HepG2 (cell line): Measurements from ENCODE around the gene KIRREL3. TPM values are rescaled to one million over a fixed set of nuclear protein-coding genes. Genes with fewer than 3 reads are reported as not detected.

ENCODE experiments used
- ATAC-seq: fragments of 200-7000 bp; cut with Tn5 transposase; 3 replicates; pipeline ENCODE4 v1.9.1; 2020; ENCODE audit warnings: mild to moderate bottlenecking, moderate library complexity
- BruUV-seq: library from RNA; stranded (reverse); fragments of 400-500 nt; replicated peaks from 2 replicates; lab custom pipeline; 2021; lab: Mats Ljungman, UMichigan
- CTCF ChIA-PET: fragments of 300-600 bp; formaldehyde crosslinking; extraction: SDS; loops from one replicate; lab custom pipeline; 2021; ENCODE audit warnings: low total read pairs, inconsistent platforms, low intra/inter-chr PET ratio; lab: Yijun Ruan, JAX
- POLR2A ChIA-PET: fragments of 350-600 bp; sonication (Branson Sonifier 250); formaldehyde crosslinking; loops from one replicate; lab custom pipeline; 2020; ENCODE audit warnings: antibody characterized with exemption, inconsistent platforms; lab: Yijun Ruan, JAX
- DNase-seq: peaks from one replicate; pipeline ENCODE4 v3.0.0-alpha.2; 2015; ENCODE audit warnings: low spot score
- FAIRE-seq: peaks from 3 replicates; lab custom pipeline; 2011; peaks lifted over from hg19 to GRCh38; lab: Jason Lieb, UNC
- H2AFZ ChIP-seq: one replicate; pipeline ENCODE4 v1.6.1; 2011; ENCODE audit warnings: low read length, inconsistent platforms
- H3K27ac ChIP-seq: fragments of 300-600 bp; 3 replicates; pipeline ENCODE4 v1.8.0; 2011; ENCODE audit warnings: mixed run types, mild to moderate bottlenecking, mixed read lengths, low read length, inconsistent platforms; ENCODE audit not compliant: insufficient read depth; ENCODE audit errors: extremely low read length
- H3K27me3 ChIP-seq, 2 experiments: fragments of 200-600 bp in 1 of 2; 2 replicates in 1 of 2; 3 replicates in 1 of 2; pipeline versions ENCODE4 v1.6.0 to v1.8.0; 2011; ENCODE audit warnings: low read length in 2 of 2, mild to moderate bottlenecking in 2 of 2, moderate library complexity in 2 of 2, inconsistent platforms in 1 of 2; ENCODE audit not compliant: insufficient read depth in 2 of 2, control insufficient read depth in 1 of 2
- H3K36me3 ChIP-seq, 2 experiments: fragments of 200-600 bp in 1 of 2; replicated peaks in 1 of 2; 2 replicates in 1 of 2; 3 replicates in 1 of 2; pipeline versions ENCODE4 v1.5.1 to v1.8.0; 2011; ENCODE audit warnings: low read length in 2 of 2, inconsistent platforms in 1 of 2; ENCODE audit not compliant: insufficient read depth in 2 of 2, control insufficient read depth in 1 of 2
- H3K4me1 ChIP-seq: 2 replicates; pipeline ENCODE4 v1.5.1; 2012; ENCODE audit warnings: low read length, inconsistent platforms; ENCODE audit not compliant: insufficient read depth
- H3K4me2 ChIP-seq: 2 replicates; pipeline ENCODE4 v1.6.0; 2011; ENCODE audit warnings: low read depth, low read length, inconsistent platforms
- H3K4me3 ChIP-seq, 3 experiments: fragments of 200-600 bp in 1 of 3; sonication (generic), shearing (Covaris generic) in 1 of 3; replicated peaks in 1 of 3; 2 replicates each; pipeline ENCODE4 v1.5.1; 2011 to 2016; ENCODE audit warnings: low read length in 3 of 3, inconsistent platforms in 2 of 3, low read depth in 2 of 3, mild to moderate bottlenecking in 2 of 3, control low read depth in 1 of 3, mixed read lengths in 1 of 3; ENCODE audit not compliant: insufficient read depth in 1 of 3
- H3K79me2 ChIP-seq: one replicate; pipeline ENCODE4 v1.6.1; 2011; ENCODE audit warnings: low read length, inconsistent platforms; ENCODE audit not compliant: insufficient read depth
- H3K9ac ChIP-seq: 2 replicates; pipeline ENCODE4 v1.6.0; 2011; ENCODE audit warnings: mild to moderate bottlenecking, low read depth, low read length, inconsistent platforms; ENCODE audit not compliant: insufficient read depth
- H3K9me3 ChIP-seq: 2 replicates; pipeline ENCODE4 v1.5.1; 2012; ENCODE audit warnings: mild to moderate bottlenecking, low read length
- H4K20me1 ChIP-seq: 2 replicates; pipeline ENCODE4 v1.6.0; 2011; ENCODE audit warnings: inconsistent platforms, mild to moderate bottlenecking, low read length, moderate library complexity; ENCODE audit not compliant: insufficient read depth
- AKAP8 ChIP-seq: sonication (generic); formaldehyde crosslinking; IDR thresholded peaks from 2 replicates; pipeline ENCODE4 v1.5.1; 2020; ENCODE audit warnings: mild to moderate bottlenecking, missing genetic modification reagents
- MAX ChIP-seq: IDR thresholded peaks from 2 replicates; pipeline ENCODE4 v1.6.1; 2012; ENCODE audit warnings: inconsistent platforms
- MIER2 ChIP-seq: IDR thresholded peaks from 2 replicates; pipeline ENCODE4 v1.6.1; 2016; ENCODE audit warnings: missing biosample characterization, missing genetic modification reagents
- MLLT10 ChIP-seq: sonication (generic); formaldehyde crosslinking; IDR thresholded peaks from 2 replicates; pipeline ENCODE4 v1.4.0; 2020; ENCODE audit warnings: missing genetic modification reagents
- REST ChIP-seq, 2 experiments: IDR thresholded peaks; 2 replicates each; pipeline ENCODE4 v1.6.1; 2011 to 2012; ENCODE audit warnings: low read length in 2 of 2, borderline replicate concordance in 1 of 2, low read depth in 1 of 2, mild to moderate bottlenecking in 1 of 2, moderate library complexity in 1 of 2
- THAP7 ChIP-seq: sonication (generic); formaldehyde crosslinking; IDR thresholded peaks from 2 replicates; pipeline ENCODE4 v1.8.1; 2023; ENCODE audit warnings: mild to moderate bottlenecking, missing genetic modification reagents
- ZNF292 ChIP-seq: sonication (generic); formaldehyde crosslinking; IDR thresholded peaks from 2 replicates; pipeline ENCODE4 v1.8.1; 2022; ENCODE audit warnings: mild to moderate bottlenecking, low read depth, missing genetic modification reagents, borderline replicate concordance
- WGBS: methylation state at CpG from one replicate; pipeline ENCODE4 v1.1.6; 2017; ENCODE audit warnings: low lambda C conversion rate; 5-methylcytosine and 5-hydroxymethylcytosine counted together
- in situ Hi-C: cut with HindIII; loops from 2 replicates; pipeline ENCODE4 v1.10.0; 2017; ENCODE audit warnings: low pct_unique_long_range_greater_than_20kb; ENCODE audit not compliant: extremely low pct_ligation_motif_present
- intact Hi-C: fragments of 100-400 bp; cut with micrococcal nuclease; formaldehyde crosslinking; loops from one replicate; pipeline ENCODE4 v1.10.0; 2022; ENCODE audit not compliant: unreplicated experiment
- polyA plus RNA-seq, 8 experiments: library from polyadenylated mRNA; depleted of rRNA in 3 of 8; stranded (reverse) in 7 of 8; unstranded in 1 of 8; fragments of >200 nt; fragmentation: Illumina TruSeq in 4 of 8; extraction: Trizol in 4 of 8; gene quantifications; 2 replicates each; pipeline versions ENCODE4 v1.2.1 to v1.2.3, GENCODE V29; 2011 to 2016; ENCODE audit warnings: low read depth in 4 of 8, missing spikeins in 1 of 8, mixed read lengths in 1 of 8; ENCODE audit not compliant: insufficient read depth in 1 of 8
- total RNA-seq, 5 experiments: library from RNA; depleted of rRNA; stranded (reverse); fragments of >200 nt; fragmentation: Illumina TruSeq; extraction: Trizol; gene quantifications; 2 replicates each; pipeline ENCODE4 v1.2.3, GENCODE V29; 2016; ENCODE audit warnings: low read depth in 1 of 5

The KIRREL3 gene
- total and polyA plus RNA-seq, 2 of the 13 experiments (the other 11 are each of a cell fraction or from before 2014, with no cell fraction given) = not detected

- TF ChIP-seq AKAP8 (CRISPR knock-in tag) (no peak), THAP7 (no peak), ZNF292 (CRISPR knock-in tag) (no peak), MLLT10 (CRISPR knock-in tag) (no peak)
These were observed 489.0 kb downstream of the KIRREL3 start (continued) for GRCh38 chr11:126511475-126512115.

GRCh38 chr11:126510621-126511370 lies 489.8 kb downstream of the KIRREL3 start:
- no peak for DNase-seq
- Histone ChIP-seq H2AFZ (no peak overlapping the region), H3K4me3 (no peak overlapping the region), H3K79me2 (no peaks in the 10 kb centered on the region), H3K9me3 (no peaks in the 10 kb centered on the region), H3K4me2 (no peak overlapping the region), H3K27ac (no peak overlapping the region), H3K9ac (no peak overlapping the region), H3K36me3 (no peaks in the 10 kb centered on the region), H4K20me1 (no peaks in the 10 kb centered on the region), H3K4me1 (no peaks in the 10 kb centered on the region), H3K27me3 (peaks cover 0 to 34% of the 10 kb centered on the region in 2 experiments; a peak in 2 of 5 replicates)
- intact Hi-C loops = no loop called here
- BruUV-seq = no TSS peak
- FAIRE-seq = no peak
- no peak for ATAC-seq
- ChIA-PET POLR2A (no interaction called here), CTCF (no interaction called here)
- no peak for TF ChIP-seq MAX
- peak; percentile 36 to 86 for TF ChIP-seq REST (IDR thresholded peaks at IDR 0.05; ENCODE audit: borderline replicate concordance in 1 of 2, low read depth in 1 of 2, low read length in 2 of 2)
- TF ChIP-seq MIER2 = peak; percentile 78; the same call in 1 of the 2 replicates
- WGBS = 7% methylated on average over 4 of the region's 5 CpGs
- in situ Hi-C loops = no loop called here
